Retina (tissue), 1 donor: ENCODE results near the gene SERTAD1.
A peak's percentile ranks its signal among the peaks of the same experiment; 100 is the strongest.
"Not testable (repeated sequence)": the region's sequence is repeated elsewhere in the genome, so short reads cannot be mapped to it uniquely, and the experiment has no call there.

Experiments
- DNase-seq: peaks from one replicate; pipeline ENCODE4 v3.0.0-alpha.2; 2016

The SERTAD1 gene

GRCh38 chr19:40421993-40422747, 3.6 kb downstream of the SERTAD1 start:
- DNase-seq, result no peak

- peak; percentile 94 for DNase-seq
Observed at GRCh38 chr19:40420766-40421765, 4.7 kb downstream of the SERTAD1 start.

GRCh38 chr19:40420451-40420765, 5.4 kb downstream of the SERTAD1 start:
- no peak for DNase-seq

DNA sequence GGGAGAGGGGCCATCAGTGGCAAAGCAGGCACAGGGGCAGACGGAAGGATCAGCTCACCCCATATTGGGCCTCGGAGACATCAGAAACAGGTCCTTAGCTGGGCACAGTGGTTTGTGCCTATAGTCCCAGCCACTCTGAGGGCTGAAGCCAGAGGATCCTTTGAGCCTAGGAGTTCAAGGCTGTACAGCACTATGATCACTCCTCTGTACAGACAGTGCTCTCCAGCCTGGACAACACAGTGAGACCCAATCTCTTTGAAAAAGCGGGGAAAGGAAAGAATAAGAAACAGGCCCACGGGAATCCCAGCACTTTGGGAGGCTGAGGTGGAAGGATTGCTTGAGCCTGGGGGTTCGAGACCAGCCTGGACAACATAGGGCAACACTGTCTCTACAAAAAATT, 6.0 kb downstream of the SERTAD1 start:
- DNase-seq, result no peak

DNA sequence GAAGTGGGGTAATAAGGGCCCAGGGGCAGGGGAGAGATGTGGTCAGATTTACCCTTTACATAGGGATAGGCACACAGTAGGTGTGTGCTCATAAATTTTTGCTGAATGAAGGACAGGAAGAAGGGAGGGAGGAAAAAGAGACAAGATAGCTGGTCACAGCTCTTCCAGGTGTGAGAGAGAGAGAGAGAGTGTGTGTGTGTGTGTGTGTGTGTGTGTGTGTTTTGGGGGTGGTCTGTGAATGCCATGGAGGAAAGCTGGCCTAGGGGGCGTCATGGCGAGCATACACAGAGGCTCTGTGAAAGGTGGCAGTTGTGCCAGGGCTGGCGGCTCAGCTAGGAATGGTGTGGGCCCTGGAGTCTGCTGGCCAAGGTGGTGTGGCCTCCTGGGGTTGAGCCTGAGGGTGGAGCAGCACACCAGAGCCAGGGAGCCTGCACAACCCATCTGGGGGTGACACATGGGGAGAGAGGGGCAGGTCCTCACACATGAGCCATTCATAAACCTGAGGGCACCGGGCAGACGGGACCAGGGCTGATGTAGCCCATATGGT, 6.7 kb downstream of the SERTAD1 start:
- DNase-seq, result no peak

- DNase-seq, result no peak
Observed at GRCh38 chr19:40418040-40418439, 7.8 kb downstream of the SERTAD1 start.

DNA sequence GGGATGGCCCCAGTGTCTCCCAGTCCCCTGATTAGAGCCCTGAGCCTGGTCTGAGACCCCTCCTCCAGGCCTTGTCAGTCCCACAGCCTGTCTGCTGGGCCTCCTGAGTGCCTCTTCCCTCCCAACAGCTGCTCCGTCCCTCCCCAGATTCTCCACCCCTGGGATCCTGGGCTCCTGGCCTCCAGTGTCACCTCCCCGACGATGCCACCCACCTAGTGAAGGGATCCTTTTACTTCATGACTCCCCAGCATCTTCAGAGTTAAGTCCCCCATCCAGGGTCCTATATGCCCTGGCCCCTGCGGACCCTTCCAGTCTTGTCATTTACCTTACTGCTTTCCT, 8.2 kb downstream of the SERTAD1 start:
- DNase-seq, result no peak

- DNase-seq, result no peak
Observed at GRCh38 chr19:40416918-40417642, 8.7 kb downstream of the SERTAD1 start.

- DNase-seq, result no peak
Observed at GRCh38 chr19:40415768-40416167, 10.0 kb downstream of the SERTAD1 start.

DNA sequence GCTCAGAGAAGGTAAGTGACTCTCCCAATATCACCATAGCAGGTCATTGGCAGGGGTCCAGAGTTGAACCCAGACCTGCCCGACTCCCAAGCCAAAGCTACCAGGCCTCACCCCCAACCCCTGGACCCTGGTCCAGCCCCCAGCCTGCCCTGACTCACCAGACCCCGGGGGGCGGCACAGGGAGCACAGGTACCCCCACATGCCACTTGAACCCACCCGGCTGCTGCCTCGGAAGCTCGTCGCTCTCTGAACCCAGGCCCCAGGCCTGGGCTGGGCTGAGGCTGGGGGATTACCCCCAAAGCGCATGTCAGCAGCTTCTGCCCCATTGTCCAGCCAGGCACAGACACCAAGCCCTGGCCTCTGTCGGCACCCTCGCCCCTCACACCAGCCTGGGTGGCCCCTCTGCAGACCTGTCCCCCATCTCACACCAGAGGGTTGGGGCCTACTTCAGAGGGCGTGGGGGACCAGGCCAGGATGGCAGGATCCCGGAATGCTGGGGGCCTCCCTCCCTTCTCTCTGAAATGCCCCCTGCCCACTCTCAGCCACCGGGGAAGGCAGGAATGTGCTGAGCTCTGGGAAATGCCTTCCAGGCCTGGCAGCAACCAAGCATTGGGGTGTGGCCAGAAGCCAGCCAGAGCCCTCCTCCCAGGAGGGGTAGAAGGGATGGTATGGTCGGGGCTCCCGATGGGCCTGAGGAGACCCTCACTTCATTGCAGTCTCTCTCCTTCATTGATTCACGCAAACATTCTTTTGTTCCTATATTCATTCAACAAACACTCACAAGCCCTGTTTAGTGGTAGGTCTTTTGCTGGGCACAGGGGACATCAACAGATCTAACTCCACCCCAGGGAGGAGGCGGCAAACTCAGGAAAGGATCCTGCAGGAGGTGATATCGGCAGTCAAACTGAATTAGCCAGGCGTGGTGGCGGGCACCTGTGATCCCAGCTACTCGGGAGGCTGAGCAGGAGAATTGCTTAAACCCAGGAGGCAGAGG, 11.0 kb downstream of the SERTAD1 start:
- no peak for DNase-seq

- no peak for DNase-seq
Observed at GRCh38 chr19:40413291-40413845, 12.4 kb downstream of the SERTAD1 start, which contains the start of gene PRX. PRX (minus strand) TSS chr19:40413378; CDS start chr19:40407932, 5,446 bp downstream.

- no peak for DNase-seq
Observed at GRCh38 chr19:40412866-40413265, 12.9 kb downstream of the SERTAD1 start.

- no peak for DNase-seq
Observed at GRCh38 chr19:40411958-40412499, 13.8 kb downstream of the SERTAD1 start.

DNA sequence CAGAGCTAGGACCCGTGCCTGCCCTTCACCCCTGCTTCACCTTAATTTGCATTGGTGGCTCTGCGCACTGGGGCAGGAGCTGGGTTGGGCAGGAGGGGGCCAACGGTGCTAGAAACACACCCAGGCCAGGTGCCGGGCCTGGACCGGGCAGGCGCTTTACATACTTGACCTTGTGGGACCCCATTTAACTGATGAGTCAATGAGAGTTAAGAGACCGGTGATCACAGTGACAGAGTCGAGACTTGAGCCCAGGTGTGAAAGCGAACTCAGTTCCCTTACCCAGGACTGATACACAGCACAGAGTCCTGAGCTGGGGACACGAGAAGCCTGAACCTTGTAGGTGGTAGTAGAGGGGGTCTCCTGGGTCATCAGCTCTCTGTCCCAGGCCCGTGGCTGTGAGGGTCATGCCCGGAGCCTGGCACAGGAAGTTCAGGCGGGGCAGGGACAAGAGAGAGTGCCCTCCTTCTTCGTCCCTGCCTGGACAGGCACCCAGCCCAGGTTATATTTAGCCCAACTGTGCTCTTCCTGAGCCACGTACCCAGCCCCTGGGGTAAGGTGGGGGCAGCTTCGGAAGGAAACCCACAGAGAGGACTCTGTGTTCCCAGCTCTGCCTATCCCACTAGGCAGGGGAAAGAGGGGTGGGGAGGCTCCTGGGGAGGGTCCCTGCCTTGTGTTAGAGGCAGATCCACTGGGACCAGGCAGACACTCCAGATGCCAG, 14.5 kb downstream of the SERTAD1 start:
- no peak for DNase-seq

- DNase-seq, result no peak
Observed at GRCh38 chr19:40410030-40410389, 15.8 kb downstream of the SERTAD1 start.

DNA sequence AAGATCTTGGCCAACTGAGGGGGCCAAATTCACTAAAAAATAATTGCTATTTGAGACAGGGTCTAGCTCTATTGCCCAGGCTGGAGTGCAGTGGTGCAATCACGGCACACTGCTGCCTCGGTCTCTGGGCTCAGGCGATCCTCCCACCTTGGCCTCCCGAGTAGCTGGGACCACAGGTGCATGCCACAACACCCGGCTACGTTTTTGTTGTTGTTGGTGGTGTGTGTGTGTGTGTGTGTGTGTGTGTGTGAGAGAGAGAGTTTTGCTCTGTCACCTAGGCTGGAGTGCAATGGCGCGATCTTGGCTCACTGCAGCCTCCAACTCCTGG, 17.2 kb downstream of the SERTAD1 start:
- not testable (repeated sequence) for DNase-seq

- DNase-seq, result no peak
Observed at GRCh38 chr19:40407714-40408597, 17.8 kb downstream of the SERTAD1 start.

DNA sequence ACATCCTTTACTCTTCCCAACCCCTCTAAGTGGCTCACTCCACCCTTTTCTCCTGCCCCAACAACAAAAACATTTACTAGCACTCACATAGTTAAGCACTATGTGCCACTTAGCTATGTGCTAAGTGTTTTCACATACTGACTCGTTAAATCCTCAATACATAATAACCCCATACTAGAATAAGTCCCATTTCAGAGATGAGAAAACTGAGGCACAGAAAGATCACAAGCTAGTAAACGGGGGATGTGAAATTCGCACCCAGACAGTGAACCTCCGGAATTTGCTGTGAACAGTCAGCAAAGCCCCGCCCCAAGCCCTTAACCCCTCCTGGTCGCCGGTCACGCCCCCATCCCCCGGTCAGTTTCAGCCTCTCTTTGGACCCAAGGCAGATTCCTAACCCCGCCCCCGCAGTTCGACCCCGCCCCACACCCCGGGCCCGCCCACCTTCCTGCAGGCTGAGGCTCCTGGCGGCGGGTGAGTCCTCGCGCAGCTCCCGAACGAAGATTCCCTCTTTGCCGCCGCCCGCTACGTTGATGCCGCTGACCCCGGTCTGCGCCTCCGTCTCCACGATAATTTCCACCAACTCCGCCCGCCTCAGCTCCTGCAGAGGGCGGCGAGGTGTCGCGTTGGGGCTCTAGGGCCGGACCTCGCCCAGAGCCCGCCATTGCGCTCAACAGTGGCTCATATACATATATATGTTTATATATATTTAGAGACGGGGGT, 22.4 kb downstream of the SERTAD1 start:
- no peak for DNase-seq

DNA sequence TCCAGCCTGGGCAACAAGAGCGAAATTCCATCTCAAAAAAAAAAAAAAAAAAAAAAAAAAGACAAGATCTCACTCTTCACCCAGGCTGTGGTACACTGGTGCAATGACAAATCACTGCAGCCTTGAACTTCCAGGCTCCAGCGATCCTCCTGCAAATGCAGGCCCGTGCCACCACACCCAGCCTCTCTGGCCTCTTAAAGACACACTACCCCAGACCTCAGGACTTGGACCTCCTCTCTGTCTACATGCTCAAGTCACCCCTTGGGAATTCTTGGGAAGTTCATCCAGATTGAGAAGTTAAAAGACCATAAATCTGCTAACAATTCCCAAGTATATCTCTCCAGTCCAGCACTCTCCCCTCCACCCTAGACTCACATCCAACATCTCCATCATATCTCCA, 25.2 kb downstream of the SERTAD1 start:
- DNase-seq, result no peak
